Activated T-helper 17 cell treated with anti-CD3 and anti-CD28 coated beads, Interleukin-2, amount 50 U/mL, for 72 hours (primary cell): ENCODE measurements around the gene PARD3B. TPM values are rescaled to one million over a fixed set of nuclear protein-coding genes. Genes with fewer than 3 reads are reported as not detected.
A peak's percentile ranks its signal among the peaks of the same experiment; 100 is the strongest.

ENCODE experiments used
- ATAC-seq: fragments of 150-1000 bp; cut with Tn5 transposase; replicated peaks from 2 replicates; pipeline ENCODE4 v1.10.0; 2021; ENCODE audit warnings: mild to moderate bottlenecking, moderate library complexity
- H3K27ac Mint-ChIP-seq: one replicate; pipeline ENCODE4 v1.8.0; 2022; ENCODE audit warnings: mixed read lengths
- H3K27me3 Mint-ChIP-seq: one replicate; pipeline ENCODE4 v1.8.0; 2022; ENCODE audit warnings: mixed read lengths
- H3K36me3 Mint-ChIP-seq: one replicate; pipeline ENCODE4 v1.8.0; 2022; ENCODE audit warnings: low read depth, mild to moderate bottlenecking, mixed read lengths
- H3K4me1 Mint-ChIP-seq: one replicate; pipeline ENCODE4 v1.8.0; 2022; ENCODE audit warnings: mixed read lengths
- H3K4me3 Mint-ChIP-seq: one replicate; pipeline ENCODE4 v1.8.0; 2022; ENCODE audit warnings: mild to moderate bottlenecking, mixed read lengths
- H3K9me3 Mint-ChIP-seq: one replicate; pipeline ENCODE4 v1.8.0; 2022; ENCODE audit warnings: mixed read lengths
- total RNA-seq, 2 donors: library from RNA; stranded (reverse); gene quantifications; one replicate each; pipeline ENCODE4 v1.2.3, GENCODE V29; 2022

Gene PARD3B
- total RNA-seq, 2 donors from 2014 or later, result 0.29 to 1.5 TPM

GRCh38 chr2:205390866-205391265 is 845.6 kb downstream of the PARD3B start:
- H3K4me3 Mint-ChIP-seq, result no peak overlapping the region
- no peaks in the 10 kb centered on the region for H3K36me3 Mint-ChIP-seq
- no peaks in the 10 kb centered on the region for H3K9me3 Mint-ChIP-seq
- ATAC-seq, result no peak
- no peaks in the 10 kb centered on the region for H3K4me1 Mint-ChIP-seq
- peaks cover 4% of the 10 kb centered on the region for H3K27me3 Mint-ChIP-seq
- no peak overlapping the region for H3K27ac Mint-ChIP-seq

- no peak for ATAC-seq
- Mint-ChIP-seq H3K36me3 (no peaks in the 10 kb centered on the region), H3K9me3 (no peaks in the 10 kb centered on the region), H3K27me3 (no peaks in the 10 kb centered on the region), H3K27ac (no peak overlapping the region), H3K4me1 (no peaks in the 10 kb centered on the region), H3K4me3 (no peak overlapping the region)
Measured at GRCh38 chr2:205401511-205401910, 856.2 kb downstream of the PARD3B start.

GRCh38 chr2:205402011-205402410 is 856.7 kb downstream of the PARD3B start:
- H3K4me1 Mint-ChIP-seq, result no peaks in the 10 kb centered on the region
- no peak overlapping the region for H3K27ac Mint-ChIP-seq
- H3K27me3 Mint-ChIP-seq, result no peaks in the 10 kb centered on the region
- no peak overlapping the region for H3K4me3 Mint-ChIP-seq
- H3K36me3 Mint-ChIP-seq, result no peaks in the 10 kb centered on the region
- H3K9me3 Mint-ChIP-seq, result no peaks in the 10 kb centered on the region
- ATAC-seq, result no peak

GRCh38 chr2:205403244-205403825 is 858.1 kb downstream of the PARD3B start:
- no peak for ATAC-seq
- Mint-ChIP-seq H3K4me3 (no peak overlapping the region), H3K27me3 (no peaks in the 10 kb centered on the region), H3K27ac (no peak overlapping the region), H3K36me3 (no peaks in the 10 kb centered on the region), H3K4me1 (no peaks in the 10 kb centered on the region), H3K9me3 (no peaks in the 10 kb centered on the region)

GRCh38 chr2:205405194-205405593 is 859.9 kb downstream of the PARD3B start:
- Mint-ChIP-seq H3K36me3 (no peaks in the 10 kb centered on the region), H3K4me3 (no peak overlapping the region), H3K4me1 (no peaks in the 10 kb centered on the region), H3K9me3 (no peaks in the 10 kb centered on the region), H3K27ac (no peak overlapping the region), H3K27me3 (no peaks in the 10 kb centered on the region)
- peak; percentile 70 for ATAC-seq

GRCh38 chr2:205405752-205406151 is 860.5 kb downstream of the PARD3B start:
- H3K4me3 Mint-ChIP-seq, result no peak overlapping the region
- H3K9me3 Mint-ChIP-seq, result no peaks in the 10 kb centered on the region
- H3K27ac Mint-ChIP-seq, result no peak overlapping the region
- no peak for ATAC-seq
- no peaks in the 10 kb centered on the region for H3K27me3 Mint-ChIP-seq
- H3K36me3 Mint-ChIP-seq, result no peaks in the 10 kb centered on the region
- no peaks in the 10 kb centered on the region for H3K4me1 Mint-ChIP-seq

GRCh38 chr2:205407984-205408383 is 862.7 kb downstream of the PARD3B start:
- Mint-ChIP-seq H3K27me3 (peaks cover 3% of the 10 kb centered on the region), H3K27ac (no peak overlapping the region), H3K36me3 (no peaks in the 10 kb centered on the region), H3K4me3 (no peak overlapping the region), H3K4me1 (no peaks in the 10 kb centered on the region), H3K9me3 (no peaks in the 10 kb centered on the region)
- no peak for ATAC-seq

- H3K27me3 Mint-ChIP-seq, result peaks cover 3% of the 10 kb centered on the region
- H3K27ac Mint-ChIP-seq, result no peak overlapping the region
- H3K4me3 Mint-ChIP-seq, result no peak overlapping the region
- no peaks in the 10 kb centered on the region for H3K9me3 Mint-ChIP-seq
- ATAC-seq, result no peak
- H3K4me1 Mint-ChIP-seq, result no peaks in the 10 kb centered on the region
- H3K36me3 Mint-ChIP-seq, result no peaks in the 10 kb centered on the region
Measured at GRCh38 chr2:205408696-205409095, 863.4 kb downstream of the PARD3B start.

GRCh38 chr2:205409411-205409810 is 864.1 kb downstream of the PARD3B start:
- no peak overlapping the region for H3K4me3 Mint-ChIP-seq
- H3K27ac Mint-ChIP-seq, result no peak overlapping the region
- H3K4me1 Mint-ChIP-seq, result no peaks in the 10 kb centered on the region

GRCh38 chr2:205411558-205411957 is 866.3 kb downstream of the PARD3B start:
- H3K27ac Mint-ChIP-seq, result no peak overlapping the region
- no peak overlapping the region for H3K4me3 Mint-ChIP-seq
- ATAC-seq, result no peak
- H3K27me3 Mint-ChIP-seq, result peaks cover 3% of the 10 kb centered on the region
- H3K36me3 Mint-ChIP-seq, result no peaks in the 10 kb centered on the region
- H3K4me1 Mint-ChIP-seq, result no peaks in the 10 kb centered on the region
- H3K9me3 Mint-ChIP-seq, result no peaks in the 10 kb centered on the region

More at GRCh38 chr2:205409411-205409810, 864.1 kb downstream of the PARD3B start:
- ATAC-seq, result no peak
- Mint-ChIP-seq H3K9me3 (no peaks in the 10 kb centered on the region), H3K27me3 (peaks cover 3% of the 10 kb centered on the region), H3K36me3 (no peaks in the 10 kb centered on the region)

- no peak for ATAC-seq
- no peak overlapping the region for H3K4me3 Mint-ChIP-seq
- H3K27me3 Mint-ChIP-seq, result peaks cover 4% of the 10 kb centered on the region
- no peak overlapping the region for H3K27ac Mint-ChIP-seq
- H3K36me3 Mint-ChIP-seq, result no peaks in the 10 kb centered on the region
- H3K9me3 Mint-ChIP-seq, result peaks cover 5% of the 10 kb centered on the region
- H3K4me1 Mint-ChIP-seq, result no peaks in the 10 kb centered on the region
Measured at GRCh38 chr2:205424326-205424725, 879.1 kb downstream of the PARD3B start.

GRCh38 chr2:205425102-205425501 is 879.8 kb downstream of the PARD3B start:
- Mint-ChIP-seq H3K27me3 (peaks cover 2% of the 10 kb centered on the region), H3K4me1 (no peaks in the 10 kb centered on the region), H3K9me3 (peaks cover 5% of the 10 kb centered on the region), H3K36me3 (no peaks in the 10 kb centered on the region), H3K4me3 (no peak overlapping the region), H3K27ac (no peak overlapping the region)
- ATAC-seq, result no peak

GRCh38 chr2:205427112-205427511 is 881.8 kb downstream of the PARD3B start:
- Mint-ChIP-seq H3K36me3 (no peaks in the 10 kb centered on the region), H3K4me1 (no peaks in the 10 kb centered on the region), H3K27me3 (no peaks in the 10 kb centered on the region)

GRCh38 chr2:205428811-205429210 is 883.5 kb downstream of the PARD3B start:
- Mint-ChIP-seq H3K27me3 (no peaks in the 10 kb centered on the region), H3K36me3 (no peaks in the 10 kb centered on the region), H3K27ac (no peak overlapping the region), H3K9me3 (no peaks in the 10 kb centered on the region), H3K4me3 (no peak overlapping the region), H3K4me1 (no peaks in the 10 kb centered on the region)
- no peak for ATAC-seq

More at GRCh38 chr2:205427112-205427511, 881.8 kb downstream of the PARD3B start:
- Mint-ChIP-seq H3K9me3 (peaks cover under 1% of the 10 kb centered on the region), H3K4me3 (no peak overlapping the region), H3K27ac (no peak overlapping the region)
- ATAC-seq, result no peak

- H3K9me3 Mint-ChIP-seq, result no peaks in the 10 kb centered on the region
- no peaks in the 10 kb centered on the region for H3K4me1 Mint-ChIP-seq
- ATAC-seq, result no peak
- no peak overlapping the region for H3K4me3 Mint-ChIP-seq
- H3K36me3 Mint-ChIP-seq, result no peaks in the 10 kb centered on the region
- H3K27ac Mint-ChIP-seq, result no peak overlapping the region
- H3K27me3 Mint-ChIP-seq, result no peaks in the 10 kb centered on the region
Measured at GRCh38 chr2:205435970-205436369, 890.7 kb downstream of the PARD3B start.

GRCh38 chr2:205438241-205438640 is 893.0 kb downstream of the PARD3B start:
- ATAC-seq, result no peak
- H3K9me3 Mint-ChIP-seq, result no peaks in the 10 kb centered on the region
- H3K4me1 Mint-ChIP-seq, result no peaks in the 10 kb centered on the region
- H3K4me3 Mint-ChIP-seq, result no peak overlapping the region
- H3K36me3 Mint-ChIP-seq, result no peaks in the 10 kb centered on the region
- no peaks in the 10 kb centered on the region for H3K27me3 Mint-ChIP-seq
- no peak overlapping the region for H3K27ac Mint-ChIP-seq
